HepG2 (cell line): ENCODE results near the gene LITAF. TPM values are rescaled to one million over a fixed set of nuclear protein-coding genes. Genes with fewer than 3 reads are reported as not detected.

Source experiments
- ATRX ChIP-seq: sonication (generic); formaldehyde crosslinking; IDR thresholded peaks from 2 replicates; pipeline ENCODE4 v1.4.0; 2020; ENCODE audit warnings: missing genetic modification reagents, borderline replicate concordance
- HMGA1 ChIP-seq: sonication (generic); formaldehyde crosslinking; conservative IDR thresholded peaks from 2 replicates; pipeline ENCODE4 v1.4.0; 2020; ENCODE audit warnings: missing genetic modification reagents
- ISX ChIP-seq: sonication (generic); formaldehyde crosslinking; conservative IDR thresholded peaks from 2 replicates; pipeline ENCODE4 v1.5.0; 2020; ENCODE audit warnings: missing genetic modification reagents
- MAFK ChIP-seq, 2 experiments: IDR thresholded peaks in 1 of 2; conservative IDR thresholded peaks in 1 of 2; 2 replicates each; pipeline ENCODE4 v1.6.1; 2011; ENCODE audit warnings: improper control_type of control experiment in 2 of 2, low read length in 2 of 2
- POLR2AphosphoS2 ChIP-seq: IDR thresholded peaks from 2 replicates; pipeline ENCODE4 v1.6.1; 2011; ENCODE audit warnings: low read depth, low read length, improper control_type of control experiment
- SIX4 ChIP-seq: sonication (generic); formaldehyde crosslinking; IDR thresholded peaks from 2 replicates; pipeline ENCODE4 v1.4.0; 2020; ENCODE audit warnings: missing genetic modification reagents
- SP140L ChIP-seq: sonication (generic); formaldehyde crosslinking; IDR thresholded peaks from 2 replicates; pipeline ENCODE4 v1.4.0; 2020; ENCODE audit warnings: missing genetic modification reagents, borderline replicate concordance
- TCF12 ChIP-seq, 2 experiments: fragments of 450-650 bp in 1 of 2; sonication (generic) in 1 of 2; formaldehyde crosslinking in 1 of 2; IDR thresholded peaks; 2 replicates each; pipeline versions ENCODE4 v1.6.1 to v1.8.0; 2017 to 2022; ENCODE audit warnings: antibody characterized with exemption in 1 of 2, mild to moderate bottlenecking in 1 of 2, missing genetic modification reagents in 1 of 2, moderate library complexity in 1 of 2
- TFAP4 ChIP-seq: sonication (generic); IDR thresholded peaks from 2 replicates; pipeline ENCODE4 v1.6.1; 2016; ENCODE audit warnings: low read depth, borderline replicate concordance
- ZFP1 ChIP-seq: IDR thresholded peaks from 2 replicates; pipeline ENCODE4 v1.6.1; 2016
- ZMYM4 ChIP-seq: sonication (generic); formaldehyde crosslinking; IDR thresholded peaks from 2 replicates; pipeline ENCODE4 v1.8.1; 2023; ENCODE audit warnings: mild to moderate bottlenecking, missing genetic modification reagents
- ZNF292 ChIP-seq: sonication (generic); formaldehyde crosslinking; IDR thresholded peaks from 2 replicates; pipeline ENCODE4 v1.8.1; 2022; ENCODE audit warnings: mild to moderate bottlenecking, low read depth, missing genetic modification reagents, borderline replicate concordance
- ZNF333 ChIP-seq: sonication (generic); formaldehyde crosslinking; IDR thresholded peaks from 2 replicates; pipeline ENCODE4 v1.4.0; 2020; ENCODE audit warnings: mild to moderate bottlenecking, missing genetic modification reagents, borderline replicate concordance
- ZNF335 ChIP-seq: sonication (generic); formaldehyde crosslinking; IDR thresholded peaks from 2 replicates; pipeline ENCODE4 v1.4.0; 2020; ENCODE audit warnings: missing genetic modification reagents
- ZNF510 ChIP-seq: sonication (generic); formaldehyde crosslinking; IDR thresholded peaks from 2 replicates; pipeline ENCODE4 v1.4.0; 2020; ENCODE audit warnings: low read depth, mild to moderate bottlenecking, missing genetic modification reagents
- ZNF597 ChIP-seq: sonication (generic); formaldehyde crosslinking; IDR thresholded peaks from 2 replicates; pipeline ENCODE4 v1.5.0; 2020; ENCODE audit warnings: missing genetic modification reagents
- ZNF792 ChIP-seq: IDR thresholded peaks from 2 replicates; pipeline ENCODE4 v1.6.1; 2016
- ZSCAN22 ChIP-seq: sonication (generic); formaldehyde crosslinking; IDR thresholded peaks from 2 replicates; pipeline ENCODE4 v1.4.0; 2020; ENCODE audit warnings: mild to moderate bottlenecking, missing genetic modification reagents
- ZSCAN29 ChIP-seq: sonication (generic); formaldehyde crosslinking; conservative IDR thresholded peaks from 2 replicates; pipeline ENCODE4 v1.4.0; 2020; ENCODE audit warnings: mild to moderate bottlenecking, missing genetic modification reagents
- polyA plus RNA-seq, 8 experiments: library from polyadenylated mRNA; depleted of rRNA in 3 of 8; stranded (reverse) in 7 of 8; unstranded in 1 of 8; fragments of >200 nt; fragmentation: Illumina TruSeq in 4 of 8; extraction: Trizol in 4 of 8; gene quantifications; 2 replicates each; pipeline versions ENCODE4 v1.2.1 to v1.2.3, GENCODE V29; 2011 to 2016; ENCODE audit warnings: low read depth in 4 of 8, missing spikeins in 1 of 8, mixed read lengths in 1 of 8; ENCODE audit not compliant: insufficient read depth in 1 of 8
- total RNA-seq, 5 experiments: library from RNA; depleted of rRNA; stranded (reverse); fragments of >200 nt; fragmentation: Illumina TruSeq; extraction: Trizol; gene quantifications; 2 replicates each; pipeline ENCODE4 v1.2.3, GENCODE V29; 2016; ENCODE audit warnings: low read depth in 1 of 5
- TF ChIP-seq, protein P1 (sequence below): sonication (generic); formaldehyde crosslinking; IDR thresholded peaks from one replicate; pipeline ENCODE4 v1.5.1; 2020; ENCODE audit warnings: mild to moderate bottlenecking, missing genetic modification reagents; ENCODE audit errors: not compliant biosample characterization

Gene LITAF
- total and polyA plus RNA-seq, 2 of the 13 experiments (the other 11 are each of a cell fraction or from before 2014, with no cell fraction given): 80.1 to 141 TPM

- TF ChIP-seq ATRX (CRISPR knock-in tag) (no peak), ZNF510 (peak; percentile 96), SIX4 (CRISPR knock-in tag) (peak; percentile 85), ISX (CRISPR knock-in tag) (no peak; the same call in 1 of the 2 replicates), ZMYM4 (CRISPR knock-in tag) (peak; percentile 87), ZNF597 (CRISPR knock-in tag) (no peak), ZNF792 (CRISPR knock-in tag) (peak; percentile 93), MAFK (conservative IDR thresholded peaks at IDR 0.05 in 1 of 2, IDR thresholded peaks at IDR 0.05 in 1 of 2; ENCODE audit: low read length in 2 of 2) (no peak), HMGA1 (CRISPR knock-in tag) (no peak), POLR2AphosphoS2 (no peak), TFAP4 (peak; percentile 91; the same call in 1 of the 2 replicates), ZNF333 (CRISPR knock-in tag) (no peak; the same call in 1 of the 2 replicates), ZNF335 (CRISPR knock-in tag) (peak; percentile 83; the same call in 1 of the 2 replicates), ZSCAN29 (CRISPR knock-in tag) (peak; percentile 90), SP140L (peak; percentile 91; the same call in 1 of the 2 replicates), TCF12 (IDR thresholded peaks at IDR 0.05) (no peak), TCF12 (CRISPR knock-in tag; IDR thresholded peaks at IDR 0.05) (no peak), ZSCAN22 (peak; percentile 77; the same call in 1 of the 2 replicates), ZFP1 (CRISPR knock-in tag) (peak; percentile 80; the same call in 1 of the 2 replicates), ZNF292 (CRISPR knock-in tag) (peak; percentile 99)
- TF ChIP-seq, protein P1, sequence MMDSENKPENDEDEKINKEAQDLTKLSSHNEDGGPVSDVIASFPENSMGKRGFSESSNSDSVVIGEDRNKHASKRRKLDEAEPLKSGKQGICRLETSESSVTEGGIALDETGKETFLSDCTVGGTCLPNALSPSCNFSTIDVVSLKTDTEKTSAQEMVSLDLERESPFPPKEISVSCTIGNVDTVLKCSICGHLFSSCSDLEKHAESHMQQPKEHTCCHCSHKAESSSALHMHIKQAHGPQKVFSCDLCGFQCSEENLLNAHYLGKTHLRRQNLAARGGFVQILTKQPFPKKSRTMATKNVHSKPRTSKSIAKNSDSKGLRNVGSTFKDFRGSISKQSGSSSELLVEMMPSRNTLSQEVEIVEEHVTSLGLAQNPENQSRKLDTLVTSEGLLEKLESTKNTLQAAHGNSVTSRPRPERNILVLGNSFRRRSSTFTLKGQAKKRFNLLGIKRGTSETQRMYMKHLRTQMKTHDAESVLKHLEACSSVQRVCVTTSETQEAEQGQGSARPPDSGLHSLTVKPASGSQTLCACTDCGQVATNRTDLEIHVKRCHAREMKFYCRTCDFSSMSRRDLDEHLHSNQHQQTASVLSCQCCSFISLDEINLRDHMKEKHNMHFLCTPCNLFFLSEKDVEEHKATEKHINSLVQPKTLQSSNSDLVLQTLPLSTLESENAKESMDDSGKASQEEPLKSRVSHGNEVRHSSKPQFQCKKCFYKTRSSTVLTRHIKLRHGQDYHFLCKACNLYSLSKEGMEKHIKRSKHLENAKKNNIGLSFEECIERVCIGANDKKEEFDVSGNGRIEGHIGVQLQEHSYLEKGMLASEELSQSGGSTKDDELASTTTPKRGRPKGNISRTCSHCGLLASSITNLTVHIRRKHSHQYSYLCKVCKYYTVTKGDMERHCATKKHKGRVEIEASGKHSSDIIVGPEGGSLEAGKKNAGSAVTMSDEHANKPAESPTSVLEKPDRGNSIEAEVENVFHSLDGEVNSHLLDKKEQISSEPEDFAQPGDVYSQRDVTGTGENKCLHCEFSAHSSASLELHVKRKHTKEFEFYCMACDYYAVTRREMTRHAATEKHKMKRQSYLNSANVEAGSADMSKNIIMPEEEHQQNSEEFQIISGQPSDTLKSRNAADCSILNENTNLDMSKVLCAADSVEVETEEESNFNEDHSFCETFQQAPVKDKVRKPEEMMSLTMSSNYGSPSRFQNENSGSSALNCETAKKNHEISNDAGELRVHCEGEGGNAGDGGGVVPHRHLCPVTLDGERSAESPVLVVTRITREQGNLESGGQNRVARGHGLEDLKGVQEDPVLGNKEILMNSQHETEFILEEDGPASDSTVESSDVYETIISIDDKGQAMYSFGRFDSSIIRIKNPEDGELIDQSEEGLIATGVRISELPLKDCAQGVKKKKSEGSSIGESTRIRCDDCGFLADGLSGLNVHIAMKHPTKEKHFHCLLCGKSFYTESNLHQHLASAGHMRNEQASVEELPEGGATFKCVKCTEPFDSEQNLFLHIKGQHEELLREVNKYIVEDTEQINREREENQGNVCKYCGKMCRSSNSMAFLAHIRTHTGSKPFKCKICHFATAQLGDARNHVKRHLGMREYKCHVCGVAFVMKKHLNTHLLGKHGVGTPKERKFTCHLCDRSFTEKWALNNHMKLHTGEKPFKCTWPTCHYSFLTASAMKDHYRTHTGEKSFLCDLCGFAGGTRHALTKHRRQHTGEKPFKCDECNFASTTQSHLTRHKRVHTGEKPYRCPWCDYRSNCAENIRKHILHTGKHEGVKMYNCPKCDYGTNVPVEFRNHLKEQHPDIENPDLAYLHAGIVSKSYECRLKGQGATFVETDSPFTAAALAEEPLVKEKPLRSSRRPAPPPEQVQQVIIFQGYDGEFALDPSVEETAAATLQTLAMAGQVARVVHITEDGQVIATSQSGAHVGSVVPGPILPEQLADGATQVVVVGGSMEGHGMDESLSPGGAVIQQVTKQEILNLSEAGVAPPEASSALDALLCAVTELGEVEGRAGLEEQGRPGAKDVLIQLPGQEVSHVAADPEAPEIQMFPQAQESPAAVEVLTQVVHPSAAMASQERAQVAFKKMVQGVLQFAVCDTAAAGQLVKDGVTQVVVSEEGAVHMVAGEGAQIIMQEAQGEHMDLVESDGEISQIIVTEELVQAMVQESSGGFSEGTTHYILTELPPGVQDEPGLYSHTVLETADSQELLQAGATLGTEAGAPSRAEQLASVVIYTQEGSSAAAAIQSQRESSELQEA (CRISPR knock-in tag): peak; percentile 24
Observed at GRCh38 chr16:11611871-11612664, 25.3 kb upstream of the LITAF start (continued).
